Activated B cell treated with CpG ODN at 0.5 μM for 24 hours (primary cell): Measurements from ENCODE around the gene NOP56. TPM values are rescaled to one million over a fixed set of nuclear protein-coding genes. Genes with fewer than 3 reads are reported as not detected.

Experiments used
- ATAC-seq: fragments of 200-7000 bp; cut with Tn5 transposase; one replicate; pipeline ENCODE4 v1.10.0; 2021; ENCODE audit warnings: low read depth, mild to moderate bottlenecking, moderate library complexity
- CTCF ChIA-PET: fragments of 350-600 bp; sonication (Branson Sonifier 250); formaldehyde crosslinking; loops from one replicate; lab custom pipeline; 2021; ENCODE audit warnings: antibody characterized with exemption; lab: Charles Lee
- POLR2A ChIA-PET: fragments of 350-600 bp; sonication (Branson Sonifier 250); formaldehyde crosslinking; loops from one replicate; lab custom pipeline; 2021; ENCODE audit warnings: antibody characterized with exemption; lab: Charles Lee
- DNase-seq: peaks from one replicate; pipeline ENCODE4 v3.0.0; 2022
- H3K27ac Mint-ChIP-seq: one replicate; pipeline ENCODE4 v1.8.0; 2020; ENCODE audit warnings: mixed read lengths
- H3K27me3 Mint-ChIP-seq: one replicate; pipeline ENCODE4 v1.8.0; 2021; ENCODE audit warnings: mixed read lengths
- H3K36me3 Mint-ChIP-seq: one replicate; pipeline ENCODE4 v1.8.0; 2021; ENCODE audit warnings: low read depth, mixed read lengths
- H3K4me1 Mint-ChIP-seq: one replicate; pipeline ENCODE4 v1.8.0; 2021; ENCODE audit warnings: mixed read lengths
- H3K4me3 Mint-ChIP-seq: one replicate; pipeline ENCODE4 v1.8.0; 2020; ENCODE audit warnings: mild to moderate bottlenecking, mixed read lengths
- H3K9me3 Mint-ChIP-seq: one replicate; pipeline ENCODE4 v1.8.0; 2020; ENCODE audit warnings: mixed read lengths
- CTCF ChIP-seq: fragments of 200-600 bp; IDR thresholded peaks from one replicate; pipeline ENCODE4 v1.8.0; 2022; ENCODE audit warnings: antibody characterized with exemption, mild to moderate bottlenecking
- intact Hi-C: fragments of 100-400 bp; cut with micrococcal nuclease; formaldehyde crosslinking; loops from one replicate; pipeline ENCODE4 v1.15.1; 2024
- total RNA-seq: library from RNA; stranded (reverse); gene quantifications from 2 replicates; pipeline ENCODE4 v1.2.3, GENCODE V29; 2022

NOP56 gene
- total RNA-seq, 1 donor from 2014 or later, result 327 TPM

DNA sequence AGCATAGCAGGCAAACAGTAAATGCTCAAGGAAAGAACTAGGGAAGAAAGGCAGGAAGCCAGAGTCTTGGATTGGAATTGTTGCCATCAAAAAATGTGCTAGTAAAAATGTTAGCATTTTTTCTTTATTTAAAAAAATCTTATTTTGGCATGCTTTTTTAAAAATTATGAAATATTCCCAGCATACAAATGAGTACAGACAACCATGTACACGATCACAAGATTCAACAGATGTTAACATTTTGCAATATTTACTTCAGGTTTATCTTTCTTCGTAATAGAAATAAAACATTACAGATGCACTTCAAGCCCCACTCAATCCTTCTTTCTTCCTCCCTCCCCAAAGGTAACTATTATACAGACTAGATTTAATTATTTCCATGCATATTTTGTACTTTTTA lies 27.4 kb upstream of the NOP56 start:
- ATAC-seq (no peak), DNase-seq (no peak)
- Mint-ChIP-seq H3K27ac (no peak overlapping the region), H3K27me3 (peaks cover 30% of the 10 kb centered on the region), H3K4me1 (no peaks in the 10 kb centered on the region), H3K36me3 (no peaks in the 10 kb centered on the region), H3K4me3 (no peak overlapping the region), H3K9me3 (peaks cover 10% of the 10 kb centered on the region)
- intact Hi-C loops, result no loop called here
- ChIA-PET CTCF (no interaction called here), POLR2A (no interaction called here)
- no peak for TF ChIP-seq CTCF

- Mint-ChIP-seq H3K27me3 (peaks cover 23% of the 10 kb centered on the region), H3K27ac (no peak overlapping the region), H3K4me1 (no peaks in the 10 kb centered on the region), H3K9me3 (peaks cover 22% of the 10 kb centered on the region), H3K4me3 (no peak overlapping the region), H3K36me3 (no peaks in the 10 kb centered on the region)
- ChIA-PET POLR2A (no interaction called here), CTCF (no interaction called here)
- intact Hi-C loops, result no loop called here
- ATAC-seq (no peak), DNase-seq (no peak)
- TF ChIP-seq CTCF, result no peak
These were observed 25.4 kb upstream of the NOP56 start for GRCh38 chr20:2626853-2627541.

GRCh38 chr20:2631228-2631627 lies 21.2 kb upstream of the NOP56 start:
- intact Hi-C loops, result no loop called here
- peaks cover 37% of the 10 kb centered on the region for H3K27me3 Mint-ChIP-seq
- peaks cover 18% of the 10 kb centered on the region for H3K9me3 Mint-ChIP-seq
- no peak overlapping the region for H3K27ac Mint-ChIP-seq
- no peak for TF ChIP-seq CTCF
- no peak overlapping the region for H3K4me3 Mint-ChIP-seq
- ChIA-PET POLR2A (no interaction called here), CTCF (interaction anchor here (1.2 kb wide), 1 partner anchor 14 kb away, joined by 4 read pairs; no protein-coding TSS in a partner anchor)
- no peak for DNase-seq
- no peaks in the 10 kb centered on the region for H3K36me3 Mint-ChIP-seq
- no peaks in the 10 kb centered on the region for H3K4me1 Mint-ChIP-seq
- no peak for ATAC-seq

GRCh38 chr20:2633381-2633780 lies 19.1 kb upstream of the NOP56 start:
- Mint-ChIP-seq H3K4me3 (no peak overlapping the region), H3K27ac (no peak overlapping the region), H3K9me3 (peaks cover 12% of the 10 kb centered on the region), H3K4me1 (no peaks in the 10 kb centered on the region), H3K27me3 (peaks cover 30% of the 10 kb centered on the region), H3K36me3 (no peaks in the 10 kb centered on the region)
- ChIA-PET POLR2A (no interaction called here), CTCF (interaction anchor here (1.3 kb wide), 1 partner anchor 13 kb away, joined by 4 read pairs; no protein-coding TSS in a partner anchor)
- no peak for DNase-seq
- no peak for ATAC-seq
- no peak for TF ChIP-seq CTCF
- intact Hi-C loops, result no loop called here

DNA sequence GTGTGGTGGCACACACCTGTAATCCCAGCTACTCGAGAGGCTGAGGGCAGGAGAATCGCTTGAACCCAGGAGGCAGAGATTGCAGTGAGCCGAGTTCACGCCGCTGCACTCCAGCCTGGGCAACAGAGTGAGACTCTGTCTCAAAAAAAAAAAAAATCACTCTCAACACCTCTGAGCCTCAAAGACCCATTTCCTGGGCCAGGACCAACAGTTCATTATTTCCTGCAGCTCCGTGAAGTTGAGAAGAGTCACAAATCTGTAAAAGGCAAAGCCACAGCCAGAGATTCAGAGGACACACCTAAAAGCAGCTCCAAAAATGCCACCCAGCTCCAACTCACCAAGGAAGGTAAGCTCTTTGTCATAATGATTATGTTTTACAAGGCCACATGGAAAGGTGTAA lies 15.2 kb upstream of the NOP56 start:
- ATAC-seq (no peak), DNase-seq (no peak)
- H3K27me3 Mint-ChIP-seq, result peaks cover 23% of the 10 kb centered on the region
- intact Hi-C loops, result no loop called here
- ChIA-PET POLR2A (interaction anchor here (1.5 kb wide), 1 partner anchor 16 kb away, joined by 6 read pairs; the partner anchor contains the start of gene NOP56), CTCF (interaction anchor here (1.0 to 1.6 kb wide), 2 partner anchors 10 to 184 kb away, joined by 3 to 4 read pairs; no protein-coding TSS in a partner anchor)
- H3K9me3 Mint-ChIP-seq, result no peaks in the 10 kb centered on the region
- no peak overlapping the region for H3K4me3 Mint-ChIP-seq
- H3K4me1 Mint-ChIP-seq, result no peaks in the 10 kb centered on the region
- no peak for TF ChIP-seq CTCF
- peaks cover 3% of the 10 kb centered on the region for H3K36me3 Mint-ChIP-seq
- no peak overlapping the region for H3K27ac Mint-ChIP-seq
